ENCODE measurements around the gene LHX3.

LHX3 gene

GRCh38 chr9:136209232-136209631, 4.3 kb upstream of the LHX3 start:
- in situ Hi-C loops (cut with HindIII; ENCODE audit: low sequenced_read_pairs) = no loop called here

DNA sequence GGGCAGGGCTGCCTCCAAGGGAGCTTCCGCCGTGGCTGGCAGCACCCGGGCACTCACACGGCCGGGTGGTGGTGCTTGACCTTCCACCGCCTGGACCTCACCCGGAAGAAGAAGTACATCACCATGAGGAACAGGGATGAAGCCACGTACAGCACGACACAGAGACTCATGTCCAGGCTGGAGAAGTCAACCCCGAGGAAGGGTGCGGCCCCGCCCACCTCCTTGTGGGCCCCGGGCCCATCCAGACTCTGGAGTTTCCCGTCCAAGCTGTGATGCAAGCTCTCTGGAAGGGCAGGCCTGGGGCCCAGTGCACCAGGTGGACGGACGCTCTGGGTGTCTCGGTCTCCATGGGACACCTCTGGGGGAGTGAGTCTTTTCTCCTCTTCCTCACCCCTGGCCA, 3.7 kb upstream of the LHX3 start:
- in situ Hi-C loops (cut with HindIII; ENCODE audit: low sequenced_read_pairs) = no loop called here

DNA sequence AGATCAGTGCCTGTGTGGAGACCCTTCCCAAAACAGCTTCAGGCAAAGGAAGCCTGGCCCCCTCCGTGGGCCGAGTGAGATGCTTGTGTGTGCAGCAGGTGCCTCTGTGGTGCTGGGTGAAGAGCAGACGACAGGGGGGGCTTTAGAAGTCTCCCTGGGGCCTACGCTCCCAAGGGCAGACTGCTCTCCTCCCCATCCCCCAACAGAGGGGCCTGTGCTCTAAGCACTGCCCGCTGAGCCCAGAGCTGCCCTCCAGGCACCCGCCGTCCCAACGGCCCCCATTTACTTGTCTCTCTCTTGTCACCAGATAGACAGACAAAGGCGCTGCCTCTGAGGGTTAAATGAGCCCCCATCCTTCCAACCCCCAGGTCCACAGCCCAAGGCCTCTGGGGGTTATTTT, 2.7 kb upstream of the LHX3 start:
- in situ Hi-C loops (cut with HindIII; ENCODE audit: low sequenced_read_pairs) = no loop called here

- in situ Hi-C loops (cut with HindIII; ENCODE audit: low sequenced_read_pairs) = no loop called here
These were observed 1.8 kb upstream of the LHX3 start for GRCh38 chr9:136206602-136207275.

- in situ Hi-C loops (cut with HindIII; ENCODE audit: low sequenced_read_pairs) = no loop called here
These were observed 722 bp upstream of the LHX3 start for GRCh38 chr9:136205707-136205992.

DNA sequence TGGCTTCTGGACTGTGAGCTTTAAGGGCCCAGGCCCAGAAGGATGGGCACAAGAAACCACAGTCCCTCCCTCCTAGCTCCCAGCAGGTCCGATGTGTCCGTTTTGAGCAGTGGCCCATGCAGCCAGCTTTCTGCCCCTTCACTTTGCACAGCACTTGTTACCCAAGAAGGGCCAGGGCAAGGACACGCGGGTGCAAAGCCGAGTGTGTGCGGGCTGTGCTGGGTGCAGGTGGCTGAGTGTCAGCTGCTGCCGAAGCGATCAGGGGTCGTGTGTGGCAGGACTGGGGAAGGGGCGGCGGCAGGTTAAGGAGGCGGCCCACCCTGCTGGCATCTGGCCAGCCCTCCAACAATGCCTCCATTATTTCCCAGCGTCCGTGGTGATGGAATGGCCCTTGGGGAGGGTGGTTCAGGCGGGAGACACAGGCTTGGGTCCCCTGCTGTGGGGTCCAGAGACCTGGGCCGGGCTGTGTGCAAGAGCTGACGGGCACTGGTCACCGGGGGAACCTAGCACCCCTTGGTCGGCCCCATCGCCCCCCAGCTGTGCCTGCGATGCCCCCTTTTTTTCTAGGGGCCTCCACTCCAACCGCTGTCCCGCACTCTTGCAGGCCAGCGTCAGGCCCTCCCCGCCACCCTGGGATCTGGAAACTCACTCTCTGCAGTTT, 653 bp downstream of the LHX3 start:
- in situ Hi-C loops (cut with HindIII; ENCODE audit: low sequenced_read_pairs) = no loop called here

- in situ Hi-C loops (cut with HindIII; ENCODE audit: low sequenced_read_pairs) = no loop called here
These were observed 1.4 kb downstream of the LHX3 start for GRCh38 chr9:136203408-136204144.

GRCh38 chr9:136202454-136203407, 2.2 kb downstream of the LHX3 start:
- in situ Hi-C loops (cut with HindIII; ENCODE audit: low sequenced_read_pairs) = no loop called here

GRCh38 chr9:136201609-136202453, 3.1 kb downstream of the LHX3 start:
- in situ Hi-C loops (cut with HindIII; ENCODE audit: low sequenced_read_pairs) = no loop called here

- in situ Hi-C loops (cut with HindIII; ENCODE audit: low sequenced_read_pairs) = no loop called here
These were observed 3.8 kb downstream of the LHX3 start for GRCh38 chr9:136201174-136201573.

- in situ Hi-C loops (cut with HindIII; ENCODE audit: low sequenced_read_pairs) = no loop called here
These were observed 4.5 kb downstream of the LHX3 start for GRCh38 chr9:136200424-136200823.

- in situ Hi-C loops (cut with HindIII; ENCODE audit: low sequenced_read_pairs) = no loop called here
These were observed 5.3 kb downstream of the LHX3 start for GRCh38 chr9:136199391-136200288.

- in situ Hi-C loops (cut with HindIII; ENCODE audit: low sequenced_read_pairs) = no loop called here
These were observed 6.3 kb downstream of the LHX3 start for GRCh38 chr9:136198605-136199083.

DNA sequence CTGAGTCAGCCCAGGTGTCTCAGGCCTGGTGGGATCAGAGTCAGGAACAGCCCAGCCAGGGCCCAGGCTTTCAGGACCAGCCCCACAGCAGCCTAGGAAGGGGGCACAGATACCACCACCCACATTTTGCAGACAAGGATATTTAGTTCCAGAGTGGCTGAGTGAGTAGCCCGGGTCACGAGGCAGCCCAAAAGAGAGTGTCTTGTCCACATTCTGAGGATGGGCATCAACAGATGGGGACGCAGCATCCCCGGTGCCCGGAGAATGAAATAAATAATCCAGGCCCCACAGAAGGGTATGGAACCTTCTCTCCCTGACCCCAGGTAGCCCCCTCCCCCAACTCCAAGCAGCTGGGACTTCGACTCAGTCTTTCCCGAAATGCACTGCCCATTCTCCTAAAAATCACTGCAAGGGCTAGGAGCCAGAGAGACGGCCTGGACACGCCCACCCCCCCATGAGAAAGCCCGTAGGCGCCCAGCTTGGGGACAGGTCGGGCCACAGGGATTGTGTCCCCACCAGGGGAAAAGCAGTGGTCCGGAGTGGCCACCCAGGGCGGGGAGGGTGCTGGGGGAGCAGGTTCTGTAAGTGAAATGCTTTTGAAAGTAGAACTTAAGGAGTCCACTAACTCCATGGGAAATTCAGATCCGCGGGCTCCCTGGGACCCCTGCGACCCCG, 6.9 kb downstream of the LHX3 start:
- in situ Hi-C loops (cut with HindIII; ENCODE audit: low sequenced_read_pairs) = no loop called here

DNA sequence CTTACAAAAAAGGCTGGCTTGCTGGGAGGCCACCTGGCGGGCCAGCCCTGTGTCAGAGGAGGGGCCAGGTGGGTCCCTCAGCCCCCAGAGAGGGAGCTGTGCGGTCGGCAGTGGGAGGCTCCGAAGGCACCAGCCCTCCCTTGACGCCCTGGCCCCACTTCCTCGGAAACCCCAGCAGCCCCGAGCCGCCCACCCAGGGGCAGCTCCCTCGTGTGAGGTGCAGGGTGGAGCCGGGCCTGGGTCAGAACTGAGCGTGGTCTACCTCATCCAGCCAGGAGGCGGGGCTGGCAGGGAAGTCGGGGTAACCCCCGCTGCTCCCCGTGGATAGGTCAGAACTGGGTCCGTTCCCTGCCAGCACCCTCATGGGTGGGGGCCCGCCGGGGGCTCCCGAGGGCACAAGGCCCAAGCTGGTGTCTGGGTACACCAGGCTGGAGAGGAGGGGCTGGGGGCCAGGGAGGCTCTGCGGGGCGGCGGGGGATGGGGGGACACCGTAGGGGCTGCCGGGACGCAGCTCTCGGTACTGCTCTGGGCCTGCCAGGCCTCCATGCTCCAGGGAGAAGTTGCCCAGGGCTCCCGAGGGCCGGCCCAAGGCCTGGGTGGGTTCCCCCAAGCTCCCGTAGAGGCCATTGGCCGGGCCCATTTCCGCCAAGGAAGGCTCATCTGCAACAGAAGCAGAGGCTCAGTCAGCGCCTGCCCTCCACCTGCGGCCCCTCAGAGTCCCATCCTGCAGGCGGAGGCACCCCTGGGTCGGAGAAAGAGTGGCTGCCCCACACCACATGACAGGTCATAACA, 7.6 kb downstream of the LHX3 start:
- in situ Hi-C loops (cut with HindIII; ENCODE audit: low sequenced_read_pairs) = no loop called here

- in situ Hi-C loops (cut with HindIII; ENCODE audit: low sequenced_read_pairs) = no loop called here
These were observed 8.4 kb downstream of the LHX3 start for GRCh38 chr9:136196404-136197083.

DNA sequence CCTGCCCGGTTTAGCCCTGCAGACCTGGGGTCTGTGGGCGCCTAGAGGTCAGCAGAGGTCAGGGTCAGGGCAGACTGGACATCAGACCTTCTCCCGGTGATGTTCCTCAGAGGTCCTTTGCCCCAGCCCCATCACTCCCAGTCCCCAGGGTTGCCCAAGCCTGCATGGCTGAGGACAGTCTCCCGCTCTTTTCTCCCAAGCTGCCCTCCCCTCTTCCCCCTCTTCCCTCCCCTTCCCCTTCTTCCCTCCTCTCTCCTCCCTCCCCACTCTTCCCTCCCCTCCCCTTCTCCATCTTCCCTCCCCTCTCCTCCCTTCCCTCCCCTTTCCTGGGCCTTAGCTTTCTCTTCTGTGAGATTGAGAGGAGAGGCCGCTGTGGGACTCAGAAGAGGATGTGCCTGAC, 10.4 kb downstream of the LHX3 start:
- in situ Hi-C loops (cut with HindIII; ENCODE audit: low sequenced_read_pairs) = no loop called here

Data from DLD1 (cell line).